MM.1S (cell line): ENCODE measurements around the gene PAFAH1B1.
"Not testable (repeated sequence)": the region's sequence is repeated elsewhere in the genome, so short reads cannot be mapped to it uniquely, and the experiment has no call there.

ENCODE experiments used
- DNase-seq: peaks from one replicate; pipeline ENCODE4 v3.0.0-alpha.2; 2015
- H2AFZ ChIP-seq: fragments of 300-600 bp; sonication (generic); 2 replicates; pipeline ENCODE4 v1.6.0; 2016; ENCODE audit warnings: antibody characterized with exemption, low read length
- H3F3A ChIP-seq: fragments of 300-600 bp; sonication (generic); 2 replicates; pipeline ENCODE4 v1.6.1; 2016; ENCODE audit warnings: mild to moderate bottlenecking, antibody characterized with exemption, low read length, moderate library complexity, mixed read lengths; ENCODE audit not compliant: insufficient read depth
- H3K27ac ChIP-seq: fragments of 300-600 bp; sonication (generic); 2 replicates; pipeline ENCODE4 v1.5.1; 2016; ENCODE audit warnings: mild to moderate bottlenecking, low read length
- H3K27me3 ChIP-seq: fragments of 300-600 bp; sonication (generic); replicated peaks from 2 replicates; pipeline ENCODE4 v1.6.0; 2016; ENCODE audit warnings: low read length; ENCODE audit not compliant: insufficient read depth
- H3K36me3 ChIP-seq: fragments of 300-600 bp; sonication (generic); replicated peaks from 2 replicates; pipeline ENCODE4 v1.6.1; 2016; ENCODE audit warnings: mild to moderate bottlenecking, low read length, mixed read lengths; ENCODE audit not compliant: insufficient read depth
- H3K4me1 ChIP-seq: fragments of 300-600 bp; sonication (generic); 2 replicates; pipeline ENCODE4 v1.6.1; 2016; ENCODE audit warnings: low read length, mixed read lengths
- H3K4me2 ChIP-seq: fragments of 300-600 bp; sonication (generic); 2 replicates; pipeline ENCODE4 v1.6.0; 2016; ENCODE audit warnings: low read depth, low read length
- H3K4me3 ChIP-seq: fragments of 300-600 bp; sonication (generic); 2 replicates; pipeline ENCODE4 v1.5.1; 2016; ENCODE audit warnings: low read length, mixed read lengths
- H3K79me2 ChIP-seq: fragments of 300-600 bp; sonication (generic); 2 replicates; pipeline ENCODE4 v1.6.1; 2016; ENCODE audit warnings: mixed run types, low read length, mixed read lengths
- H3K9ac ChIP-seq: fragments of 300-600 bp; sonication (generic); 2 replicates; pipeline ENCODE4 v1.6.1; 2016; ENCODE audit warnings: low read length, mixed read lengths
- H3K9me2 ChIP-seq: fragments of 300-600 bp; sonication (generic); replicated peaks from 2 replicates; pipeline ENCODE4 v1.6.1; 2016; ENCODE audit warnings: mild to moderate bottlenecking, low read length, mixed read lengths; ENCODE audit not compliant: insufficient read depth
- H3K9me3 ChIP-seq: fragments of 300-600 bp; sonication (generic); replicated peaks from 2 replicates; pipeline ENCODE4 v1.6.1; 2016; ENCODE audit warnings: mild to moderate bottlenecking, low read length, mixed read lengths; ENCODE audit not compliant: insufficient read depth
- H4K20me1 ChIP-seq: fragments of 300-600 bp; sonication (generic); 2 replicates; pipeline ENCODE4 v1.6.1; 2016; ENCODE audit warnings: mild to moderate bottlenecking, low read length, moderate library complexity, mixed read lengths; ENCODE audit not compliant: insufficient read depth
- EZH2 ChIP-seq: fragments of 300-600 bp; sonication (generic); optimal IDR thresholded peaks from 2 replicates; pipeline ENCODE3; 2017; ENCODE audit warnings: low read depth, mild to moderate bottlenecking, antibody characterized with exemption, low read length, mixed read lengths
- EZH2phosphoT487 ChIP-seq: fragments of 300-600 bp; sonication (generic); IDR thresholded peaks from 2 replicates; pipeline ENCODE4 v1.6.1; 2018; ENCODE audit warnings: antibody characterized with exemption, low read length
- TF ChIP-seq, protein P1 (sequence below): fragments of 300-600 bp; sonication (generic); IDR thresholded peaks from 2 replicates; pipeline ENCODE4 v1.5.1; 2016; ENCODE audit warnings: antibody characterized with exemption, low read length, mixed read lengths

PAFAH1B1 gene

GRCh38 chr17:2592971-2593820 is at the start of gene PAFAH1B1:
TSS of gene PAFAH1B1 (plus strand) at chr17:2593654. CDS start at chr17:2638289, 44,635 bp downstream.
- H3K4me2 ChIP-seq: peak within 1 kb of the TSS; percentile 90
- TF ChIP-seq EZH2phosphoT487: no peak
- TF ChIP-seq, protein P1, sequence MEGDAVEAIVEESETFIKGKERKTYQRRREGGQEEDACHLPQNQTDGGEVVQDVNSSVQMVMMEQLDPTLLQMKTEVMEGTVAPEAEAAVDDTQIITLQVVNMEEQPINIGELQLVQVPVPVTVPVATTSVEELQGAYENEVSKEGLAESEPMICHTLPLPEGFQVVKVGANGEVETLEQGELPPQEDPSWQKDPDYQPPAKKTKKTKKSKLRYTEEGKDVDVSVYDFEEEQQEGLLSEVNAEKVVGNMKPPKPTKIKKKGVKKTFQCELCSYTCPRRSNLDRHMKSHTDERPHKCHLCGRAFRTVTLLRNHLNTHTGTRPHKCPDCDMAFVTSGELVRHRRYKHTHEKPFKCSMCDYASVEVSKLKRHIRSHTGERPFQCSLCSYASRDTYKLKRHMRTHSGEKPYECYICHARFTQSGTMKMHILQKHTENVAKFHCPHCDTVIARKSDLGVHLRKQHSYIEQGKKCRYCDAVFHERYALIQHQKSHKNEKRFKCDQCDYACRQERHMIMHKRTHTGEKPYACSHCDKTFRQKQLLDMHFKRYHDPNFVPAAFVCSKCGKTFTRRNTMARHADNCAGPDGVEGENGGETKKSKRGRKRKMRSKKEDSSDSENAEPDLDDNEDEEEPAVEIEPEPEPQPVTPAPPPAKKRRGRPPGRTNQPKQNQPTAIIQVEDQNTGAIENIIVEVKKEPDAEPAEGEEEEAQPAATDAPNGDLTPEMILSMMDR: no peak
- TF ChIP-seq EZH2: no peak
- no peaks in the 10 kb centered on the region for H3K36me3 ChIP-seq
- DNase-seq: peak; percentile 93
- H3K9me2 ChIP-seq: no peaks in the 10 kb centered on the region
- peak within 1 kb of the TSS; percentile 92 for H3K9ac ChIP-seq
- H3K79me2 ChIP-seq: peaks cover 45% of the 10 kb centered on the region
- H3K27ac ChIP-seq: peak within 1 kb of the TSS; percentile 80
- no peaks in the 10 kb centered on the region for H3F3A ChIP-seq
- peaks cover 33% of the 10 kb centered on the region for H4K20me1 ChIP-seq
- peak within 1 kb of the TSS; percentile 76 for H2AFZ ChIP-seq
- H3K4me3 ChIP-seq: peak within 1 kb of the TSS; percentile 86
- no peaks in the 10 kb centered on the region for H3K27me3 ChIP-seq
- peaks cover 12% of the 10 kb centered on the region; the same call in 1 of the 2 replicates for H3K4me1 ChIP-seq
- no peaks in the 10 kb centered on the region for H3K9me3 ChIP-seq

DNA sequence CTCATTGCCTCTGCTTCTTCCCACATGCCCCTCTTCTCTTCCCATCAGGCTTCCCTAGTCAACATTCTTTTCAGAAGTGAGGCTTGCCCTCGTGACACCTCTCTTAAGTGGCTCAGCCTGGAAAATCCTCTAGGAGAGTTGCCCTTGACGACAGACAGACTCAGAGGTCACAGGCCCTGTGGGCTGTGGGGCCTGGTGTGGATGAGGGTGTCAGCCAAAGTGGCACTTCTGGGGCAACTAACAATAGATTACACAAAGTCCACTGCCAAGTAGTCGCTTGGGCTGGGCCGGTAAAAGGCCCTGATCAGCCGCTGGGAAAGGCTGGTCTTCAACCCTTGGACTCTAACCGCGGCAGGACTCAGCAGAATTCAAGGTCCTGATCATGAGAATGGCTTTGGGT is 48.1 kb upstream of the PAFAH1B1 start:
- Histone ChIP-seq H3K4me1 (peaks cover 6% of the 10 kb centered on the region; the same call in 1 of the 2 replicates), H4K20me1 (no peaks in the 10 kb centered on the region), H3K4me2 (no peak overlapping the region), H3K36me3 (no peaks in the 10 kb centered on the region), H3K4me3 (no peak overlapping the region), H3K9ac (no peak overlapping the region), H3K79me2 (no peaks in the 10 kb centered on the region), H3K27ac (no peak overlapping the region), H2AFZ (no peak overlapping the region), H3F3A (no peaks in the 10 kb centered on the region), H3K9me2 (no peaks in the 10 kb centered on the region), H3K27me3 (no peaks in the 10 kb centered on the region), H3K9me3 (no peaks in the 10 kb centered on the region)
- DNase-seq: no peak
- TF ChIP-seq EZH2: no peak

GRCh38 chr17:2547176-2547575 is 46.3 kb upstream of the PAFAH1B1 start:
- Histone ChIP-seq H2AFZ (no peak overlapping the region), H3F3A (no peaks in the 10 kb centered on the region), H3K4me2 (no peak overlapping the region), H3K27me3 (no peaks in the 10 kb centered on the region), H4K20me1 (no peaks in the 10 kb centered on the region), H3K9me2 (no peaks in the 10 kb centered on the region), H3K36me3 (no peaks in the 10 kb centered on the region), H3K9ac (no peak overlapping the region), H3K79me2 (no peaks in the 10 kb centered on the region), H3K9me3 (no peaks in the 10 kb centered on the region), H3K4me1 (peaks cover 6% of the 10 kb centered on the region; the same call in 1 of the 2 replicates), H3K4me3 (no peak overlapping the region), H3K27ac (no peak overlapping the region)
- no peak for DNase-seq
- TF ChIP-seq, protein P1: no peak
- no peak for TF ChIP-seq EZH2
- TF ChIP-seq EZH2phosphoT487: no peak

GRCh38 chr17:2548026-2548425 is 45.4 kb upstream of the PAFAH1B1 start:
- H3K27ac ChIP-seq, H3F3A ChIP-seq, H4K20me1 ChIP-seq, H3K9ac ChIP-seq, H3K27me3 ChIP-seq, H3K9me2 ChIP-seq, H3K9me3 ChIP-seq, H3K79me2 ChIP-seq, H3K4me1 ChIP-seq, H3K36me3 ChIP-seq, H2AFZ ChIP-seq, DNase-seq, H3K4me3 ChIP-seq, H3K4me2 ChIP-seq: not testable (repeated sequence)
